Effector memory CD4-positive, alpha-beta T cell (primary cell): Measurements from ENCODE around the gene ZPBP.
A peak's percentile ranks its signal among the peaks of the same experiment; 100 is the strongest.

ENCODE experiments used
- DNase-seq, 3 donors: peaks; one replicate each; pipeline ENCODE4 v3.0.0-alpha.2; 2020
- H3K27ac ChIP-seq: 2 replicates; pipeline ENCODE4 v1.7.0; 2013; ENCODE audit warnings: mild to moderate bottlenecking, low read length, moderate library complexity; ENCODE audit not compliant: insufficient read depth, poor library complexity, severe bottlenecking
- H3K27me3 ChIP-seq: replicated peaks from 2 replicates; pipeline ENCODE4 v1.7.0; 2013; ENCODE audit warnings: mild to moderate bottlenecking, low read length; ENCODE audit not compliant: insufficient read depth, control insufficient read depth, poor library complexity, severe bottlenecking
- H3K36me3 ChIP-seq: 2 replicates; pipeline ENCODE4 v1.7.0; 2013; ENCODE audit warnings: mild to moderate bottlenecking, low read length, moderate library complexity; ENCODE audit not compliant: control insufficient read depth, insufficient read depth
- H3K4me1 ChIP-seq: 2 replicates; pipeline ENCODE4 v1.7.0; 2013; ENCODE audit warnings: low read length, mild to moderate bottlenecking; ENCODE audit not compliant: control insufficient read depth, insufficient read depth, poor library complexity, severe bottlenecking
- H3K4me3 ChIP-seq: 2 replicates; pipeline ENCODE4 v1.7.0; 2013; ENCODE audit warnings: low read length, low read depth, mild to moderate bottlenecking; ENCODE audit not compliant: insufficient read depth, poor library complexity, severe bottlenecking
- H3K9me3 ChIP-seq: 2 replicates; pipeline ENCODE4 v1.7.0; 2013; ENCODE audit warnings: mild to moderate bottlenecking, low read length, moderate library complexity; ENCODE audit not compliant: control insufficient read depth

The ZPBP gene

DNA sequence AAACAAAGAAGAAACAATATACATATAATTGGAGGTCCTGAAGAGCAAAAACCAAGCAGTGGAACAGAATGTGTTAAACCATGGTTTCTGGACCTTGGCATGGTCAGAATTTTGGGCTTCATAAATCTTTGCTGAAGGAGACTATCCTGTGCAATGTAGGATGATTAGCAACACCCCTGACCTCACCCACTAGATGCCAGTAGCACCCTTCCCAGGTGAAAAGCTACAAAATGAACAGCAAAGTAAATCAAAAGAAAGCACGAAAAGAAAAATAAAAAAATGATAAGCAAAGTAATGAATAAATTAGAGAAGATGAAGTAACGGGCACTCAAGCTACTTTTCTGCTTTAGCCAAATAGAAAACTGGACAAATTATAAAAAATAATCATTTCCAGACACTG, 19.2 kb upstream of the ZPBP start:
- H3K4me3 ChIP-seq = no peak overlapping the region
- no peak overlapping the region for H3K27ac ChIP-seq
- no peaks in the 10 kb centered on the region for H3K4me1 ChIP-seq
- H3K9me3 ChIP-seq = peaks cover 3% of the 10 kb centered on the region
- H3K36me3 ChIP-seq = no peaks in the 10 kb centered on the region
- H3K27me3 ChIP-seq = peaks cover 4% of the 10 kb centered on the region
- no peak for DNase-seq

GRCh38 chr7:50101873-50102272, 8.8 kb upstream of the ZPBP start:
- no peak overlapping the region for H3K4me3 ChIP-seq
- no peaks in the 10 kb centered on the region for H3K9me3 ChIP-seq
- no peaks in the 10 kb centered on the region for H3K36me3 ChIP-seq
- H3K27me3 ChIP-seq = no peaks in the 10 kb centered on the region
- no peak overlapping the region for H3K27ac ChIP-seq
- H3K4me1 ChIP-seq = no peaks in the 10 kb centered on the region
- no peak for DNase-seq

- no peaks in the 10 kb centered on the region for H3K27me3 ChIP-seq
- DNase-seq = no peak
- no peak overlapping the region for H3K4me3 ChIP-seq
- H3K9me3 ChIP-seq = no peaks in the 10 kb centered on the region
- no peaks in the 10 kb centered on the region for H3K36me3 ChIP-seq
- H3K27ac ChIP-seq = no peak overlapping the region
- no peaks in the 10 kb centered on the region for H3K4me1 ChIP-seq
Measured at GRCh38 chr7:50095634-50096033, 2.6 kb upstream of the ZPBP start.

DNA sequence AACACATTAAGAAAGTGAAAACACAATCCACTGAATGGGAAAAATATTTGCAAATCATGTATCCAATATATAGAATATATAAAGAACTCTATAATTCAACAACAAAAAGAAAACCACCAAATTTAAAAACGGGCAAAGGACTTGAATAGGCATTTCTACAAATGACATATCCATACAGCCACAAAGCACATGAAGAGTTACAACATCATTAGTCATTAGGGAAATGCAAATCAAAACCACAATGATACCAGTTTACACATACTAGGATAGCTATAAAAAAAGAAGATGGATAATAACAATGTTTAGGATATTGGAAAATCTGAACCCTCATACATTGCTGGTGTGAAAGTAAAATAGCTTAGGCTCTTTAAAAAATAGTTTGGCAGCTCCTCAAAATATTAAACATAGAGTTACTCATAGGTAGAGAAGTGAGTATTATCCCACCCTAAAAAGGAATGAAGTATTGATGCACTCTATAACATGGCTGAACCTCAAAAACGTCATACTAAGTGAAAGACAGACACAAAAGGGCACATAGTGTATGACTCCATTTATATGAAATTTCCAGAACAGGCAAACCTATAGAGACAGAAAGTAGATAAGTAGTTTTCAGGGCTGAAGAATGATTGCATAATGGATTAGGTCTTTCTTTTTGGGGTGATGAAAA, 4.5 kb downstream of the ZPBP start:
- no peaks in the 10 kb centered on the region for H3K4me1 ChIP-seq
- H3K36me3 ChIP-seq = no peaks in the 10 kb centered on the region
- no peak overlapping the region for H3K4me3 ChIP-seq
- H3K27ac ChIP-seq = no peak overlapping the region
- H3K27me3 ChIP-seq = no peaks in the 10 kb centered on the region
- no peak for DNase-seq
- no peaks in the 10 kb centered on the region for H3K9me3 ChIP-seq

- H3K4me3 ChIP-seq = no peak overlapping the region
- no peaks in the 10 kb centered on the region for H3K9me3 ChIP-seq
- H3K4me1 ChIP-seq = no peaks in the 10 kb centered on the region
- no peaks in the 10 kb centered on the region for H3K27me3 ChIP-seq
- H3K27ac ChIP-seq = no peak overlapping the region
- no peak for DNase-seq
- H3K36me3 ChIP-seq = no peaks in the 10 kb centered on the region
Measured at GRCh38 chr7:50085344-50085743, 7.7 kb downstream of the ZPBP start.

DNA sequence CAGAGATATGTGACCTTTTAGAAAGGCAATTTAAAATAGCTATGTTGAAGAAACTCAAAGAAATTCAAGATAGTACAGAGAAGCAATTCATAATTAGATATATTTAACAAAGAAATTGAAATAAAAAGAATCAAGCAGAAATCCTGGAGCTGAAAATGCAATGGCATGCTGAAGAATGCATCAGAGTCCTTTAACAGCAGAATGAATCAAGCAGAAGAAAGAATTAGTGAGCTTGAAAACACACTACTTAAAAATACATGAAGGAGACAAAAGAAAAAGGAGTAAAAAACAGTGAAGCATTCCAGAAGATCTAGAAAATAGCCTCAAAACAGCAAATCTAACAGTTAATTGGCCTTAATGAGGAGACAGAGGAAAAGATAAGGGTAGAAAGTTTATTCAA, 20.0 kb downstream of the ZPBP start:
- Histone ChIP-seq H3K36me3 (no peaks in the 10 kb centered on the region), H3K27me3 (no peaks in the 10 kb centered on the region), H3K27ac (no peak overlapping the region), H3K4me3 (no peak overlapping the region), H3K4me1 (peaks cover 8% of the 10 kb centered on the region), H3K9me3 (no peaks in the 10 kb centered on the region)
- DNase-seq = no peak

GRCh38 chr7:50069613-50070012, 23.4 kb downstream of the ZPBP start:
- Histone ChIP-seq H3K27ac (peak overlapping the region; percentile 12), H3K4me1 (peaks cover 10% of the 10 kb centered on the region), H3K9me3 (no peaks in the 10 kb centered on the region), H3K4me3 (peak overlapping the region; percentile 61), H3K36me3 (no peaks in the 10 kb centered on the region), H3K27me3 (no peaks in the 10 kb centered on the region)
- no peak for DNase-seq

DNA sequence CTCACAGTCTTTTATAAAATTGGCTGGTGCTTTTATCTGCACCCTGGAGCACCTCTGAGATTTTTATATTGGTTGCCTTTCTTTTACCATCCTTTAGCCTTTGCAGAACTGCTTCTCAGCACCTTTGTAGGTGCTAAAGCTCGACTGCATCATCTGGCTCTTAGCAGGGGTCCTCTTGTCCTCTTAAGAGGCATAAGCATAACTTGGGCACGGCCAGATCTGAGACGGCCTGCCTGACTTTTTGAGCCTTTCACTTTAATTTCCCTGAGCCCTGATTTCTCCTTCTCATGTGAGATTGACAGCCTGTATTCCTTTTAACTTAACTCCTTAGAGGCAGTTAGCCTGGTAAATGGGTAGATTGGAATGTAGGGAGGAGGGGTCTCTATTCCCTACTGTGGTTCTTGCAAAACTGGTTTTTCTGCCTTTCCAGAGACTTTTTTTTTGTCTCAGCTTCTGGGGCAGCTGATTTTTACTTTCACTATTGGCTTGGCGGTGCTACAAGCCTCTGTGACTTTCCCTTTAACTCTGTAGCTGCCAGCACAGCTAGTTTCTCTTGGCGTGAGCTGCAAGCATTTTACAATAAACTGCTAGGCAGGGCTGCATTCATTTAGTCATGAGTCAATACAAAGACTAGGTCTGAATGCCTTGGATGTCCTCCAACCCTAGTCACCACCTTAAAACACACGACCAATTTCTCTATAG, 24.0 kb downstream of the ZPBP start:
- peak overlapping the region; percentile 28 for H3K27ac ChIP-seq
- DNase-seq = no peak

GRCh38 chr7:50068026-50068425, 25.0 kb downstream of the ZPBP start:
- no peak for DNase-seq
- Histone ChIP-seq H3K9me3 (no peaks in the 10 kb centered on the region), H3K4me3 (peak overlapping the region; percentile 61)

More for the DNA sequence above, 24.0 kb downstream of the ZPBP start:
- H3K4me3 ChIP-seq = peak overlapping the region; percentile 61
- peaks cover 10% of the 10 kb centered on the region for H3K4me1 ChIP-seq
- H3K36me3 ChIP-seq = no peaks in the 10 kb centered on the region
- no peaks in the 10 kb centered on the region for H3K9me3 ChIP-seq
- H3K27me3 ChIP-seq = no peaks in the 10 kb centered on the region

GRCh38 chr7:50062951-50063350, 30.1 kb downstream of the ZPBP start:
- no peaks in the 10 kb centered on the region for H3K9me3 ChIP-seq

More at GRCh38 chr7:50068026-50068425, 25.0 kb downstream of the ZPBP start:
- Histone ChIP-seq H3K36me3 (no peaks in the 10 kb centered on the region), H3K27me3 (no peaks in the 10 kb centered on the region), H3K4me1 (peaks cover 10% of the 10 kb centered on the region), H3K27ac (peak overlapping the region; percentile 28)

More at GRCh38 chr7:50062951-50063350, 30.1 kb downstream of the ZPBP start:
- Histone ChIP-seq H3K27me3 (no peaks in the 10 kb centered on the region), H3K36me3 (no peaks in the 10 kb centered on the region), H3K27ac (no peak overlapping the region), H3K4me1 (peaks cover under 1% of the 10 kb centered on the region), H3K4me3 (no peak overlapping the region)
- DNase-seq = no peak
